ENCODE measurements around the gene ATRN.
"Not testable (repeated sequence)": the region's sequence is repeated elsewhere in the genome, so short reads cannot be mapped to it uniquely, and the experiment has no call there.

ATRN gene

DNA sequence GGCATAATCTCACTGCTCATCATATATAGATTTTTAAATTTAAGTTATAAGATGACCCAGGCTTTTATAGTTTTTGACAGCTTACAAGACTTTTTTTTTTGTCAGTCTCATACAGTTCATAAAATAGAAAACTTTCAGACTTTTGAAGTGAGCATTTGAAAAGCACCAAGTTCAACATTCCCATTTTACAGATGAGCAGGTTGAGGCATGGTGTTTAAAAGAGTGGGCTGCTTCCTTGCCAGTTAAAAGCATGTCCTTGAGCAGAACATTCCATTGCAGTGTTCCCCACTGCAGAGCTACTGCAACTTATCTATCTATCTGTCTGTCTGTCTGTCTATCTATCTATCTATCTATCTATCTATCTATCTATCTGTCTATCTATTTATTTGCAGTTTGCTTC lies 105.5 kb downstream of the ATRN start:
- no peak for DNase-seq

- no peak for DNase-seq
These were observed 106.5 kb downstream of the ATRN start for GRCh38 chr20:3577366-3577765.

DNA sequence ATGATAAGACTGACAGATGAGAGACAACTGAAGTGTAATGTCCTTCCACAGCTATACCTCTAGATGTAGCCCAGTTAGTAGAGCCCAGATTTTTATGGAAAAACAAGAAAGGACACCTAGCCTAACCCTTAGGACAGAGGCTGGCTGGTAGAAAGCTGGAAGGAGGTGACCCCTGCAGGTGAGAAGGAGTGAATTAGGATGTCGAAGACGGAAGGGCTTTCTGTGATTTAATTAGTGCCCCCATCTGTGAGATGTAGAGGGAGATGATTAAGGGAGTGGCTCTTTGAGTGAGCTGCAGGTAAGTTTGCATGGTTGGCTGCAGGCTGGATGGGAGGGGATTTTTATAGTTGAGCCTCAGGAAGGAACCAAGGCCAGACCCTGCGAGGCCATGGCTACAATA lies 109.6 kb downstream of the ATRN start:
- no peak for DNase-seq

GRCh38 chr20:3583765-3584164 lies 112.9 kb downstream of the ATRN start:
- no peak for DNase-seq

DNA sequence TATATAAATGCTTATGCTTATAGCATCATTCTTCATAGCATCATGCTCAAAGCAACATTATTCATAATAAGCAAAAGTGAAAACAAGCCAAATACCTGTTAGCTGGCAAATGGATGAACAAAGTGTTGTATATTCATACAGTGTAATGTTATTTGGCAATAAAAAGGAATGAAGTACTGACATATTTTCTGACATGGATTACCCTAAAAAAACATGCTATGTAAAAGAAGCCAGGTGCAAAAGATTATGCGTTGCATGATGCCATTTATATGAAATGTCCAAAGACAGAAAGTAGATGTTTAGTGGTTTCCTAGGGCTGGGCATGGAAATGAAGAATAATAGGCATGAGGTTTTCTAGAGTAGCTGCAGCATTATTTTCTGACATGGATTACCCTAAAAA lies 115.3 kb downstream of the ATRN start:
- no peak for DNase-seq

DNA sequence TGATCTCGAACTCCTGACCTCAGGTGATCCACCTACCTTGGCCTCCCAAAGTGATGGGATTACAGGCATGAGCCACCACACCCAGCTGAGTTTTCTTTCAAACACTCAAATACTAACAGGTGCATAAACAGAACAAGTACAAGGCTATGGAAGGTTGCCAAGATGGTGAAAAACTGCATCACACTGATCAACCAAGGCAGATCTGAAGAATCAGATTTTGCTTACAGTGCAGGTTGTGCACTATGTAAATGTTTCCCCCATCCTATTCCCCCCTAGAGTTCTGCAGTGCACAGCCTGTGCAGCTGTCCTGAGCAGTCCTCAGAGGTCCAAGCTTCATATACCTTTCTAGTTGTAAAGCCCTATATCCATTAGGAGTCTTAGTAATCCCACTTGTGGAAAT lies 119.3 kb downstream of the ATRN start:
- DNase-seq: no peak

DNA sequence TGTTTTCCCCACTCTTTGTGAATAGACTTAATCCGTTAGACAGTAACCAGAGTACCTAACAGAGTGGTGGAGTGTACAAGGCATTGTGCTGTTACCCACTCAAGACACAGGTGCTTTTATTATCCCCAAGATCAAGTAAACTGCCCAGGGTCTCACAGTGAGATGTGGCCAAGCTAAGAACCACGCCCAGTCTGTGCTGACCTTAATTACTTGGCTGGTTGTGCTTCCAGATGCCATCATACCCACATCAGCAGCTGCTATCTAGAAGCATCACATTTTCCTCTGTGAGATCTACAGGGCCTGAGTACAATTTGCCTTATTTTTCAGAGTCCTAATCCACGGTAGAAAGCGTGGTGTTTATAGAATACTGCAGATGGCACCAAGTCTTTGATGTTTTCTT lies 122.1 kb downstream of the ATRN start:
- no peak for DNase-seq

DNA sequence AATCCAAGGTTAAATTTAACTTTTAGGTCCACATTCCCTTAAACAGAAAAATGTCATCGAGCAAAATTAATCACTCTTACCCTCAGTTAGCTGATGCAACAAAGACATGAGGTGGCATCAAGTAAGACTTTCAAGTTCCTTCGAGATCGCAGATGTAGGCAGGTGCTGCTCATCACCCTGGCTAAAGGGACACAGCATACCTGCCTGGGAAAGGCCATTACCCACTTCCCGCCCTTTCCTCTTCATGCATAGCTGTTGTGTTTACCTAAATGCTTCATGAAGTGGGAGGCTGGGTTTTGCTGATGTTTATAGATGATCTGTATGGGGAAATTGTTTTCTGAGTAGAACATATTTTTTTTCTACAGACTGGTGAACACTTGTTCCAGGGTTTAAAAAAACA lies 124.7 kb downstream of the ATRN start:
- no peak for DNase-seq

DNA sequence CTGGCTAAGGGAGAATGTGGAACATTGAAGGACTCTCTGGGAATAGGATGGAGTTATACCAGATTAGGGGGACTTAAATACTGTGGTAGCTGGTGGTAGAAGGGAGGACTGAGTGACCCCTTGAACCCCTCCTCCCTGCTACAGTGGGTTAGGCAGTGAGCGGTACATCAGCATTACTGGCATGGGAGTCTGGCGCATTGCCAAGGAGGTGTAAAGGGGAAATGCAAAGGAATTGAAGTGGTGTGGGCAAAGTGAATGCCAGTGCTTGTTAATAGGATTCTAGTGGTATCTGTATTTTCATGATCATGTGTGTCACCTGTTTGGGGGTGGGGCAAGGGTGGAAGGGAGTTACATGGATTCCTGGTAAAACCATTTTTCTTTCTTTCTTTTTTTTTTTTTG lies 132.3 kb downstream of the ATRN start:
- DNase-seq: no peak

- DNase-seq: not testable (repeated sequence)
These were observed 134.6 kb downstream of the ATRN start for GRCh38 chr20:3605386-3605886.

DNA sequence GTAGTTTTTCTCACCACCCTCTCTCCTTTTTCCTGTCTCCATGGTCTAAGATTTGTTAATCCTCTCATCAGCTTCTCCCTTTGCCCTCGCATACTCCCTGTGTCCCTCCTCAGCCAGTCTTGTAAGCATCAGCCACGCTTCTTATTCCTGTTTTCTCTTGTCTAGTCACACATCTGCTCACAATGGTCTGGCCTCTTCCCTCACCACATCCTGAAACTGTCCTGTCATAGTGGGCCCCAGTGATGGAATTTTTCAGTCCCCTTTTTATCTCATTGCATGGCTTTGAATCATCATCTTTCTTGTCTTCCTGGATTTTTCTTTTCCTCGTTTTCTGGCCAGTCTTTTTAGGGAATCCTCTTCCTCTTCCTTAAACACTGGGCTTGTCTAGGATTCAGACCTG lies 135.2 kb downstream of the ATRN start:
- no peak for DNase-seq

- no peak for DNase-seq
These were observed 141.1 kb downstream of the ATRN start for GRCh38 chr20:3611901-3612300.

- DNase-seq: no peak
These were observed 142.2 kb downstream of the ATRN start for GRCh38 chr20:3612795-3613572.

GRCh38 chr20:3613821-3614440 lies 143.1 kb downstream of the ATRN start:
- no peak for DNase-seq

GRCh38 chr20:3614466-3614865 lies 143.6 kb downstream of the ATRN start:
- DNase-seq: no peak

GRCh38 chr20:3615171-3615840 lies 144.5 kb downstream of the ATRN start:
- DNase-seq: not testable (repeated sequence)

- DNase-seq: no peak
These were observed 145.4 kb downstream of the ATRN start for GRCh38 chr20:3616250-3616649.

DNA sequence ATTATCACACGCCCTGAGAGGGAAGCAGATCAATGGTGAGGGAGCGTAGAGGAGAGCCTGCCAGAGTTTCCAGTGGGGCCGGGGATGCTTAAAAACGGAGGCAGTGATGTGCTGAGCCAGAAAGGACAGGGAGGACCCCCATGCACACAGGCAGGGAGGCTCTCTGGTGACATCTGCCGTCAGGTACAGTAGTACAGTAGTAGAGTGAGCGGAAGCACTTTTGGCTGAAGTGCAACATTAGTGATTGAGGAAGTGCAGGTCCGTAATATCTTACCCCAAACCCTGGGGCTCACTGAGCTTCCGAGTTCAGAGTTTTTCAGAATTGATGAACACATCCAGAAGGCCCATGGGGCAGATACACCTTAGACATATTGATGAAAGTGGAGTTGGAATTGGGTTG lies 150.3 kb downstream of the ATRN start:
- no peak for DNase-seq

DNA sequence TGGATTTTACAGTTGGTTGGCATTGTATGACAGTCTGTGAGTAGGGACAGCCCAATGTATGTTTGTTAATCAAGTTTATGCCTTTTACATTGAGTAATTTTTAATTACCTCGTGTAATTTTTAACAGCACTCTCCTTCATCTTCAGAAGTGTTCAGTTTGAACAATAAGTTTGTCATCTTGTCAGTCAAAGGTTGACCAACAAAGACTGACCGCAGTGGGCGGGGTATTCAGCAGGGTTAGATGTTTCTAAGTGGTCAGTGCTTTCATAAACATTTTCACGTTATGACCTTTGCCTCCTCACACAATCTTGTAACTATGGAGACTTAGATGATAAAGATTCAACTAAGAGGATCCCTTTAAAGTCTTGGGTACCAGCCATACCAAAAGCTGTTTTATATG lies 151.6 kb downstream of the ATRN start:
- no peak for DNase-seq

DNA sequence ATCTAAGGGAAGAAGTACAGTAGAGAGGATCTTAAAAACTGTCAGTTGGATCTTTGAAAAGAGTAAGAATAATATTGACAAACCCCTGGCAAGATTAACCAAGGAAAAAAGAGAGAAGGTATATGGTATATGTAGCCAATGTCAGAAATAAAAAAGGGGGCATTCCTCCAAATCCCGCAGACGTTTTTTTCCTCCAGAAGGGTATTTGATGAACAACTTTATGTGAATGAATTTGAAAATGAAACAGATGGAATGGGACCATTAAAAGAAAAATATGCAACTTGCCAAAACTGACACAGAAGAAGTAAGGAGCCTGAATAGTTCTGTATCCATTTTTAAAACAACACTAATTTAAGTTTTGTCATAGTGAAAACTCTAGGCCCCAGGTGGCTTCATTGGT lies 156.7 kb downstream of the ATRN start:
- no peak for DNase-seq

- no peak for DNase-seq
These were observed 157.9 kb downstream of the ATRN start for GRCh38 chr20:3628502-3629314.

DNA sequence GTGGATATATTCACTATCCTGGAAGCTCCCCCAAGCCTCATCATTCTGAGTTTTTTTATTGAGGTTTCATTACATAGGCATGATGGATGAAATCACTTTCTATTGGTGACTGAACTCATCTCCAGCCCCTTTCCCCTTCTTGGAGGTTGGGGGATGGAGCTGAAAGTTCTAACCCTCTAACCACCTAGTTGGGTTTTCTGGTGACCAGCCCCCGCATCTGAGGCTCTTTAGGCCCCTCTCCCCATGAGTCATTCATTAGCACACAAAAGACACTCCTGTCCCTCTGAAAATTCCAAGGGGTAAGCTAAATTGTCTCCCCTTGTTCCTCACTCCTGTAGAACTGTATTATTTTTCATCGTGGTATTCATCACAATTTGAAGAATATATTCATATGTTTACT lies 159.1 kb downstream of the ATRN start:
- no peak for DNase-seq

- DNase-seq: no peak
These were observed 159.6 kb downstream of the ATRN start for GRCh38 chr20:3630429-3630828.
